ENCODE results near the gene EFNA5. TPM values are rescaled to one million over a fixed set of nuclear protein-coding genes. Genes with fewer than 3 reads are reported as not detected.

EFNA5 gene
- total and polyA plus RNA-seq, 2 of the 8 experiments (the other 6 are each of a cell fraction or from before 2014, with no cell fraction given) = 9.6 to 21.8 TPM

DNA sequence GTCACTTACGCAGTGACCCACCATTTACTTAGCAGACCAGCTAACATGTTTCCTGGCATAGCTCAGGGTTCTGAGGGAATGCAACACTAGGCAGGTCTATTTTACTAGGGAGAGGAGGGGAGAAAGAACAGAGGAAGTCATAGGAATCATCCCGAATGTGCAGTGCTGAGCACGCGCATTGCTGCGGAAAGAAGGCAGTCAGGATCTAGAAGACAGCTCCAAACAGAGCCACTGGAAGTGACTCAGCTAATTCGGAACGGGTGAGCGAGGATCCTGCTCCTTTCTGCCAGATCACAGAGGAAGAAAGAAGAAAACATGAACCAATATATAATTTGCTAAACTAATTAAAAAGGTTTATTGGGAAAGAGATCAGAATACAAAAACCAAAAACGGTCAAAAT, 339.8 kb downstream of the EFNA5 start:
- TF ChIP-seq BACH1 (IDR thresholded peaks at IDR 0.05; ENCODE audit: low read length) (0 out of 2 replicates have a peak, but pooled peaks have one; percentile 46), SP1 (IDR thresholded peaks at IDR 0.05; ENCODE audit: low read depth, low read length) (no peak)
- H3K14ac ChIP-seq (ENCODE audit: insufficient read length) = no peak overlapping the region

More for the DNA sequence above, 339.8 kb downstream of the EFNA5 start:
- no peak overlapping the region for H4K5ac ChIP-seq (ENCODE audit: insufficient read length, low read depth, low read length)
- no peak overlapping the region for H3K56ac ChIP-seq (replicated peaks; ENCODE audit: insufficient read length, low read depth, low read length)
- H3K9ac ChIP-seq (replicated peaks in 1 of 4; ENCODE audit: extremely low read depth in 1 of 4, low read depth in 3 of 4, low read length in 3 of 4) = no peak overlapping the region
- no peak overlapping the region for H2BK120ac ChIP-seq (replicated peaks; ENCODE audit: low read depth, low read length)
- peak overlapping the region; percentile 61; the same call in 1 of the 2 replicates for H2AFZ ChIP-seq (ENCODE audit: low read length)
- H3K27ac ChIP-seq (ENCODE audit: low read depth, low read length) = no peak overlapping the region
- H4K8ac ChIP-seq (ENCODE audit: extremely low read depth, insufficient read depth, low read length) = no peak overlapping the region
- H2AK5ac ChIP-seq (ENCODE audit: low read depth, low read length) = no peak overlapping the region
- ChIA-PET POLR2A (ENCODE audit: partially characterized antibody) (no interaction called here), CTCF (ENCODE audit: partially characterized antibody) (no interaction called here)
- H3K4me1 ChIP-seq (replicated peaks in 1 of 4; ENCODE audit: control insufficient read depth in 3 of 4, insufficient read depth in 4 of 4, low read length in 3 of 4) = no peaks in the 10 kb centered on the region
- H4K20me1 ChIP-seq (replicated peaks in 1 of 2; ENCODE audit: control insufficient read depth in 1 of 2, insufficient read depth in 2 of 2, low read length in 2 of 2) = no peaks in the 10 kb centered on the region
- WGBS, 2 experiments (ENCODE audit: extremely low coverage in 1 of 2, insufficient coverage in 1 of 2, insufficient read length in 1 of 2, insufficient replicate concordance in 2 of 2, low coverage in 1 of 2, low lambda C conversion rate in 2 of 2, missing lambda C conversion rate in 1 of 2) = 94% methylated on average over 9 of the region's 9 CpGs; no CpG with 5 or more reads in 1 of the 2 experiments
- no peak overlapping the region for H3K4ac ChIP-seq (replicated peaks; ENCODE audit: insufficient read length, low read depth, low read length)
- no peak for DNase-seq (ENCODE audit: low read depth in 1 of 2, low spot score in 2 of 2)
- H3K18ac ChIP-seq (ENCODE audit: extremely low read depth, low read length) = no peak overlapping the region
- no peak overlapping the region for H2BK15ac ChIP-seq (ENCODE audit: low read length)
- no peaks in the 10 kb centered on the region for H3K36me3 ChIP-seq (ENCODE audit: control insufficient read depth in 2 of 4, insufficient read depth in 4 of 4, low read length in 3 of 4)
- no peak overlapping the region for H2BK20ac ChIP-seq (ENCODE audit: low read length)
- H3K23me2 ChIP-seq (ENCODE audit: low read depth, low read length) = no peaks in the 10 kb centered on the region
- no peaks in the 10 kb centered on the region; a peak in 1 of 7 replicates for H3K27me3 ChIP-seq (replicated peaks in 1 of 4; ENCODE audit: control insufficient read depth in 3 of 4, extremely low read depth in 1 of 4, insufficient read depth in 3 of 4, low read length in 3 of 4)
- H4K91ac ChIP-seq (replicated peaks; ENCODE audit: insufficient read length, low read length) = no peak overlapping the region
- H3K79me2 ChIP-seq (ENCODE audit: control insufficient read depth in 1 of 2, insufficient read depth in 2 of 2, low read length in 2 of 2) = no peaks in the 10 kb centered on the region
- H2BK5ac ChIP-seq (ENCODE audit: low read depth, low read length) = no peak overlapping the region
- no peak for FAIRE-seq
- H3K79me1 ChIP-seq (ENCODE audit: low read depth, low read length) = no peaks in the 10 kb centered on the region
- H3K23ac ChIP-seq (ENCODE audit: insufficient read length) = no peak overlapping the region
- H3K4me3 ChIP-seq (ENCODE audit: extremely low read depth in 1 of 4, insufficient read depth in 2 of 4, low read depth in 3 of 4, low read length in 4 of 4) = no peak overlapping the region
- H2BK12ac ChIP-seq (ENCODE audit: low read depth, low read length) = no peak overlapping the region
- H3K9me3 ChIP-seq (ENCODE audit: insufficient read depth in 2 of 2, low read depth in 1 of 2, low read length in 1 of 2) = no peaks in the 10 kb centered on the region
- H3K4me2 ChIP-seq (ENCODE audit: insufficient read depth in 1 of 2, low read depth in 2 of 2, low read length in 2 of 2) = no peak overlapping the region

All from H1 (cell line).